Measurements from ENCODE around the gene PALLD. TPM values are rescaled to one million over a fixed set of nuclear protein-coding genes. Genes with fewer than 3 reads are reported as not detected.

Gene PALLD
- total and polyA plus RNA-seq, 12 donors, result 30.3 to 203 (median 90.5) TPM

DNA sequence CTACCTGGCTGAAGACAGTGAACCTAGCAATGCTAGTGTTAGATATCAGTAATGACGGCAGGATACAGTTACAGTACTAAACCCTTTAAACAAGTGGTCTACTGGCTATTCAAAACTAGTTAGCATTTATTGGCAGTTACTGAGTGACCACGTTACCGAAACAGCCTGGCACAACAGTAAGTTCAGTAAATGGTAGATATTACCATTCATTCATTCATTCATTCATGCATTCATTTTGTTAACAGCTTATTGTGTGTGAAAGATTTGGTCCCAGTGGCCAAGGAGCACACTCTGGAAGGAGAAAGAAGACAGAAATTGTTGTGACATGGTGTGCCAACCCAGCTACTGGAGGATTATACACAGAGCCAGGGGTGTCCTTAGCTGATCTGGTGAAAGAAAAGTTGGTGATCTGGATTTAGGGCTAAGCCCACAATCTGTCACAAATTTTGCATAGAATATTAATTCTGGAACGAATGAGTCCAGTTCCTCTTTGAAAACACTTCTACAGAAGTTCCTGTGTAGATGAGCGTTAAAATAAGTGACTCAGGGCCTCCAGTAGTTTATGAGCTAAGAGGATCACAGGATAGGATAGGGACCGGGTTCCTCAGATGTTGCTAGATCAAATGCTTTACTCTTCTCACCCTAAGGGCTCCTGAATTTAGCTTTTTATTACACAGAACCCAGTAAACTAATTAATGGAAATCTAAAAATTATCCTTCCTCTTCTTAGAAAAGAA is 334.1 kb downstream of the PALLD start:
- no peaks in the 10 kb centered on the region for H3K27me3 ChIP-seq
- no peak for TF ChIP-seq POLR2A (IDR thresholded peaks at IDR 0.05)
- TF ChIP-seq, protein P1, sequence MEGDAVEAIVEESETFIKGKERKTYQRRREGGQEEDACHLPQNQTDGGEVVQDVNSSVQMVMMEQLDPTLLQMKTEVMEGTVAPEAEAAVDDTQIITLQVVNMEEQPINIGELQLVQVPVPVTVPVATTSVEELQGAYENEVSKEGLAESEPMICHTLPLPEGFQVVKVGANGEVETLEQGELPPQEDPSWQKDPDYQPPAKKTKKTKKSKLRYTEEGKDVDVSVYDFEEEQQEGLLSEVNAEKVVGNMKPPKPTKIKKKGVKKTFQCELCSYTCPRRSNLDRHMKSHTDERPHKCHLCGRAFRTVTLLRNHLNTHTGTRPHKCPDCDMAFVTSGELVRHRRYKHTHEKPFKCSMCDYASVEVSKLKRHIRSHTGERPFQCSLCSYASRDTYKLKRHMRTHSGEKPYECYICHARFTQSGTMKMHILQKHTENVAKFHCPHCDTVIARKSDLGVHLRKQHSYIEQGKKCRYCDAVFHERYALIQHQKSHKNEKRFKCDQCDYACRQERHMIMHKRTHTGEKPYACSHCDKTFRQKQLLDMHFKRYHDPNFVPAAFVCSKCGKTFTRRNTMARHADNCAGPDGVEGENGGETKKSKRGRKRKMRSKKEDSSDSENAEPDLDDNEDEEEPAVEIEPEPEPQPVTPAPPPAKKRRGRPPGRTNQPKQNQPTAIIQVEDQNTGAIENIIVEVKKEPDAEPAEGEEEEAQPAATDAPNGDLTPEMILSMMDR (IDR thresholded peaks at IDR 0.05), result no peak
- no peaks in the 10 kb centered on the region for H3K36me3 ChIP-seq (replicated peaks in 1 of 2)
- DNase-seq, result no peak
- H3K9me3 ChIP-seq (replicated peaks in 1 of 3), result no peaks in the 10 kb centered on the region
- peak overlapping the region in 1 of 4 donors; percentile 81 for H3K4me3 ChIP-seq
- H3K27ac ChIP-seq, result peak overlapping the region in 2 of 5 donors; percentile 89 to 95
- intact Hi-C loops (cut with DNase I), result loop anchor here in 1 of 2 donors (10.0 kb wide), 1 partner anchor 84 kb away; no protein-coding TSS in a partner anchor
- peaks cover 4 to 15% of the 10 kb centered on the region in 2 donors for H3K4me1 ChIP-seq (replicated peaks in 1 of 2)
- 58 to 78% (median 69%) methylated on average over 6 of the region's 6 CpGs for WGBS, 4 donors

DNA sequence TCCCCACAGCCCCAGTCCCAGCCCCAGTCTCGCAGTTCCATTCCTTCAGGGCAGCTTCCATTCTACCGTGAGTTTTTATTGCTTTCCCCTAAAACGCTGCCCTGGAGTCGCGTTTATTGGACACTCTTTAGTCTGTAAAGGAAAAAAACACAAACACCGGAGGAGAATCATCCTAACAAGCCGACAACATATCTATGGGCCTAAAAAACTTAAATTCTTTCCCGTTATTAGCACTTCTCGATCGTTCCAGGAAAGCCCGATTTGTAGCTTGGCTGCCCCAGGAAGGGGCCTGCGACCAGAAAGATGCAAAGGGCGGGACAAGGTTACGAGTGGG is 334.7 kb downstream of the PALLD start:
- 2 to 4% (median 3%) methylated on average over 14 of the region's 14 CpGs for WGBS, 4 donors

DNA sequence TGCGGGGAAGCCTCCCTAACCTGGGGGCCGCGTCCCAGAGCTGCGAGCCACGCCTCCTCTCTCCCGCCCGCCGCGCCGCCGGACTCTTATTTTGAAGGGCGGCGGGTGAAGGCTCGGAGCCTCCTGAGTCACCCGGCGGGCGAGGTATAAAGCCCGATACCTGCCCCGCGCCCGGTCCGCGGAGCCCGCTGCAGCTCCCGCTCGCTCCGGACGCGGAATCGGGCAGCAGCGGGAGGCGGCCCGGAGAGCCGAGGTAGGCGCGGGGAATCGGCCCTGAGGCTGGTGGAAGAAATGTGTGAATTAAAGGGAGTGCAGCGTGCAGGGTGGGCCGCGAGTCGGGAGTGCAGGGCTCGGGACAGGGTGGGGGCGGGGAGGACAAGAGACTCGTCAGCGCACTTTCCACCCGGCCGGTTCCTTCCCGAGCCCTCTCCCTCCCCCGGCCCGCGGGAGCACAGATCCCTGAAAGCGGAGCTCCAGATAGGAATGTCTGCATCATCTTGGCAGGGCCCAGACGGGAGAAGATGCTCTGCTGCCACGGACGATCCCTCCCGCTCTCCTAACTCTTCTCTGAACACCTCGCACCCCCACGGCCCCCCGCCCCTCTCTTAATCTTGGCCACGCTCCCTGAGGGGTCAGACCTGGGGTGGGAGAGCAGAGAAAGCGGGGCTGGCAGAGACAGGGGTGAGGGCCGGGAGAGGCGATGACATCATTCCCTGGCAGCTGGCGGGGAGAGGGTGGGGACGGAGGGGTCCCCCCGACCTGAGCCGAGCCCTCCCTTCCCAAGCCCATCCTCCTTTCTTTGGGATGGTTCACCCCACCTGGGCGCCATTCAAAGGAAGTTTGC is 335.3 kb downstream of the PALLD start:
- Histone ChIP-seq H3K27me3 (no peaks in the 10 kb centered on the region), H3K4me1 (replicated peaks in 1 of 2) (peaks cover 4 to 23% of the 10 kb centered on the region in 2 donors), H3K9me3 (replicated peaks in 1 of 3) (no peaks in the 10 kb centered on the region), H3K36me3 (replicated peaks in 1 of 2) (no peaks in the 10 kb centered on the region), H3K4me3 (peak overlapping the region; percentile 47 to 91 (median 72)), H3K27ac (peak overlapping the region; percentile 17 to 95 (median 81))
- 0 to 1% (median 1%) methylated on average over 13 to 68 of the region's 68 CpGs for WGBS, 4 donors
- TF ChIP-seq POLR2A (IDR thresholded peaks at IDR 0.05), result peak; percentile 77 to 91
- TF ChIP-seq, protein P1 (IDR thresholded peaks at IDR 0.05), result no peak
- intact Hi-C loops (cut with DNase I), result loop anchor here in 1 of 2 donors (10.0 kb wide), 1 partner anchor 83 kb away; no protein-coding TSS in a partner anchor
- DNase-seq, result peak; percentile 70 to 89 (median 83)

More for the DNA sequence above, 334.7 kb downstream of the PALLD start:
- H3K27me3 ChIP-seq, result no peaks in the 10 kb centered on the region
- intact Hi-C loops (cut with DNase I), result loop anchor here in 1 of 2 donors (10.0 kb wide), 1 partner anchor 83 kb away; no protein-coding TSS in a partner anchor
- no peak for TF ChIP-seq POLR2A (IDR thresholded peaks at IDR 0.05)
- TF ChIP-seq, protein P1 (IDR thresholded peaks at IDR 0.05), result no peak
- H3K4me1 ChIP-seq (replicated peaks in 1 of 2), result peaks cover 4 to 17% of the 10 kb centered on the region in 2 donors
- H3K9me3 ChIP-seq (replicated peaks in 1 of 3), result no peaks in the 10 kb centered on the region
- H3K4me3 ChIP-seq, result peak overlapping the region in 3 of 4 donors; percentile 64 to 91 (median 81)
- no peaks in the 10 kb centered on the region for H3K36me3 ChIP-seq (replicated peaks in 1 of 2)
- no peak for DNase-seq
- peak overlapping the region in 4 of 5 donors; percentile 75 to 95 (median 85) for H3K27ac ChIP-seq
